Endothelial cell of umbilical vein (primary cell): ENCODE results near the gene ARMH1.
"Not testable (repeated sequence)": the region's sequence is repeated elsewhere in the genome, so short reads cannot be mapped to it uniquely, and the experiment has no call there.

Source experiments
- CTCF ChIP-seq, 2 donors: IDR thresholded peaks; 1 replicate in 1 of 2; 2 replicates in 1 of 2; pipeline ENCODE4 v1.5.1; 2011; ENCODE audit warnings: low read length in 2 of 2, mild to moderate bottlenecking in 2 of 2, moderate library complexity in 2 of 2, control low read depth in 1 of 2, inconsistent platforms in 1 of 2, low read depth in 1 of 2; ENCODE audit not compliant: insufficient read depth in 1 of 2; ENCODE audit errors: extremely low read depth in 1 of 2
- EZH2 ChIP-seq: IDR thresholded peaks from 2 replicates; pipeline ENCODE4 v1.6.1; 2012; ENCODE audit warnings: borderline replicate concordance, low read depth, mild to moderate bottlenecking, moderate library complexity, low read length, inconsistent platforms; ENCODE audit not compliant: severe bottlenecking

- not testable (repeated sequence) for TF ChIP-seq EZH2; CTCF (IDR thresholded peaks at IDR 0.05; ENCODE audit: extremely low read depth in 1 of 2, insufficient read depth in 1 of 2, low read depth in 1 of 2, low read length in 2 of 2)
Observed at GRCh38 chr1:44766421-44766820, 91.9 kb downstream of the ARMH1 start.
